Neutrophil (primary cell): ENCODE measurements around the gene CLINT1.

Source experiments
- H3K27ac ChIP-seq: fragments of 200-600 bp; sonication (generic); 2 replicates; pipeline ENCODE4 v1.5.1; 2016; ENCODE audit warnings: mild to moderate bottlenecking, moderate library complexity
- H3K27me3 ChIP-seq: fragments of 200-600 bp; sonication (generic); 2 replicates; pipeline ENCODE4 v1.6.0; 2016; ENCODE audit warnings: mild to moderate bottlenecking
- H3K36me3 ChIP-seq: fragments of 200-600 bp; sonication (generic); 2 replicates; pipeline ENCODE4 v1.5.1; 2017
- H3K4me1 ChIP-seq, 2 experiments: fragments of 200-600 bp in 1 of 2; sonication (generic) in 1 of 2; 1 replicate in 1 of 2; 2 replicates in 1 of 2; pipeline versions ENCODE4 v1.5.1 to v1.6.1; 2013 to 2016; ENCODE audit warnings: low read depth in 1 of 2, low read length in 1 of 2, mild to moderate bottlenecking in 1 of 2, moderate library complexity in 1 of 2; ENCODE audit not compliant: control insufficient read depth in 1 of 2, insufficient read depth in 1 of 2
- H3K4me3 ChIP-seq, 2 experiments: fragments of 200-600 bp in 1 of 2; sonication (generic) in 1 of 2; 1 replicate in 1 of 2; 2 replicates in 1 of 2; pipeline ENCODE4 v1.5.1; 2013 to 2016; ENCODE audit warnings: low read depth in 1 of 2, low read length in 1 of 2, mild to moderate bottlenecking in 1 of 2, moderate library complexity in 1 of 2
- H3K9me3 ChIP-seq: fragments of 200-600 bp; sonication (generic); 2 replicates; pipeline ENCODE4 v1.5.1; 2016
- TF ChIP-seq, protein P1 (sequence below): fragments of 200-600 bp; sonication (generic); IDR thresholded peaks from 2 replicates; pipeline ENCODE4 v1.5.1; 2016; ENCODE audit warnings: antibody characterized with exemption

CLINT1 gene

DNA sequence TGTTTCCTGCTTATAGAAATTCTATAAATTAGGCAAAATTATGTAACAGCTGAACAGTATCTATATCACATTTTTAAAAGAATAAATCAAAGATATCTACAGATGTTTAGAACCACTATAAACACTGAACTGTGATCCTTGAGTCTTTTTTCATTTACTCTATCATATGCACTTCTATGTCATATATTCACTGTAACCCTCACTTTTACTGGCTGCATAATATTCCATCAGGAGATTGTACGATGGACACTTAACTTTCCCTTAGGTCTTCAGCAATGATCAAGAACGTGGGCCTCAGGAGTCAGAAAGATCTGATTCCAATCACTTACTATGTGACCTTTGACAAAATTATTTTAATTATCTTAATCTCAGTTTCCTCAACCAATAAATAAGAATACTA, 41.0 kb downstream of the CLINT1 start:
- Histone ChIP-seq H3K36me3 (peaks cover 29% of the 10 kb centered on the region), H3K4me1 (peaks cover 8 to 22% of the 10 kb centered on the region in 2 experiments), H3K9me3 (no peaks in the 10 kb centered on the region), H3K27ac (no peak overlapping the region), H3K27me3 (no peaks in the 10 kb centered on the region), H3K4me3 (no peak overlapping the region)
- TF ChIP-seq, protein P1, sequence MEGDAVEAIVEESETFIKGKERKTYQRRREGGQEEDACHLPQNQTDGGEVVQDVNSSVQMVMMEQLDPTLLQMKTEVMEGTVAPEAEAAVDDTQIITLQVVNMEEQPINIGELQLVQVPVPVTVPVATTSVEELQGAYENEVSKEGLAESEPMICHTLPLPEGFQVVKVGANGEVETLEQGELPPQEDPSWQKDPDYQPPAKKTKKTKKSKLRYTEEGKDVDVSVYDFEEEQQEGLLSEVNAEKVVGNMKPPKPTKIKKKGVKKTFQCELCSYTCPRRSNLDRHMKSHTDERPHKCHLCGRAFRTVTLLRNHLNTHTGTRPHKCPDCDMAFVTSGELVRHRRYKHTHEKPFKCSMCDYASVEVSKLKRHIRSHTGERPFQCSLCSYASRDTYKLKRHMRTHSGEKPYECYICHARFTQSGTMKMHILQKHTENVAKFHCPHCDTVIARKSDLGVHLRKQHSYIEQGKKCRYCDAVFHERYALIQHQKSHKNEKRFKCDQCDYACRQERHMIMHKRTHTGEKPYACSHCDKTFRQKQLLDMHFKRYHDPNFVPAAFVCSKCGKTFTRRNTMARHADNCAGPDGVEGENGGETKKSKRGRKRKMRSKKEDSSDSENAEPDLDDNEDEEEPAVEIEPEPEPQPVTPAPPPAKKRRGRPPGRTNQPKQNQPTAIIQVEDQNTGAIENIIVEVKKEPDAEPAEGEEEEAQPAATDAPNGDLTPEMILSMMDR = no peak

DNA sequence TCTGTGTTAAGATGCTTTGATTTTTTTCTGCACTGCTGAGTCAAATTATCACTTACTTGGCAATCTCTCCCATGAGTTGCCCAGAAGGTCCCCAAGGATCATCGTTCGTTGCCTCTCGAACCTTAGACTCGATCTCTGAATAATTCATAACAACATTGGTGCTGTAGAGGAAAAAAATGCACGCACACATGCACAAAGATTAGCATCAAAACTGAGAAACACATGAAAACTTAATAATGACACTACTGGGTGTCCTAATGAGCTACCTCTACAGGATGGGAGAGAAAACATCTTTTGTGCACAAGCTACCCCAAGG, 41.6 kb downstream of the CLINT1 start:
- TF ChIP-seq, protein P1 = no peak
- Histone ChIP-seq H3K4me1 (peaks cover 8 to 22% of the 10 kb centered on the region in 2 experiments), H3K36me3 (peaks cover 34% of the 10 kb centered on the region), H3K9me3 (no peaks in the 10 kb centered on the region), H3K27ac (no peak overlapping the region), H3K27me3 (no peaks in the 10 kb centered on the region), H3K4me3 (no peak overlapping the region)

DNA sequence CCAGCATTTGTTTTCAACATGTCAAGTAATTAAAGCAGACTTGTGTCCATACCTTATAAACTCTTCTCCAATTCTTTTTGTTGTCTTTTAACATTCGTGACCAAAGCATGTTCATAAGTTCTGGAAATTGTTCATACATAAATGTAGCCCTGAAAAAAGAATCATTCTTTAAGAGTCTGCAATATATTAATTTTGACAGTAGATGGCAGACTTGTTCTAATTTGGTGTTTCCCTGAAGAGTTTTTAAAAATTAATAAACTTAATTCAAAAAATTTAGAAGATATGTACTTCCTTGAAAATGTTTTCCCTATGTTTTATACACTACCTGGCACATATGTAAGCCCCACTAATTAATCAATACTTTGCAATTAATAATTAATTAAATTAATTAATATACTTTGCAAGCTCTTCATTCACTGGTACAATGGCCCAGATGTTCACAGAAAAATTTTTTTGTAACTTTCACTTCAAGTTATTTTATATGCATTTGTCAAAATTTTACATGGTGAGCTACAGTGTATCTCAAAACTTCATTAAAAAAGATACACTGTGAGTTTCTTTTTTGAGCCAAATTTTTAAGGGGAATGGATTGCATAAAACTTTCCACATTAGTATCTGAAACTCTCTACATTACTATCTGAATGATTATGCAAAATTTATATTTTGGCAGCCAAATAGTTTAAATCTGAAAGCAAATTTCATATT, 42.1 kb downstream of the CLINT1 start:
- H3K27me3 ChIP-seq = no peaks in the 10 kb centered on the region
- TF ChIP-seq, protein P1 = peak; percentile 51
- H3K36me3 ChIP-seq = peaks cover 40% of the 10 kb centered on the region
- H3K4me1 ChIP-seq = peaks cover 8 to 21% of the 10 kb centered on the region in 2 experiments
- H3K9me3 ChIP-seq = no peaks in the 10 kb centered on the region
- no peak overlapping the region for H3K27ac ChIP-seq
- no peak overlapping the region for H3K4me3 ChIP-seq

DNA sequence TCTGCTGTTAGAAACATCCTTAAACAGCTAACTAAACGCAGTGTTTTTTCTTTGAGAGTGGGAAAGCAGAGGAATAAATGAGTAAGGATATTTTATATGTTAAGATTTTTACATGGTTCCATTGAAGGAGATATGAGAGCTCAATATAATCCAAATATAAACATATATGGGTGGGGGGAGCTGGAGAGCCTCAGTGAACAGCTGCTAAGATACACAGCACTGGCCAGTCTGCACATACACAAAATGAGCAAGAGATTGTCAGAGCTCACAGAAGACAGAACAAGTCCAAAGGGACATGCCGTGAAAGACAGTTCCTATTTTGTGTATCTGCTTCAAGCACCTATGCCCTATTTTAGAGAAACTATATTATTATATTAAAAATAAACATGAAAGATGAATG, 46.9 kb downstream of the CLINT1 start:
- H3K36me3 ChIP-seq = peaks cover 75% of the 10 kb centered on the region
- peaks cover 0 to 5% of the 10 kb centered on the region in 2 experiments for H3K4me1 ChIP-seq
- no peak overlapping the region for H3K4me3 ChIP-seq
- TF ChIP-seq, protein P1 = no peak
- no peaks in the 10 kb centered on the region for H3K9me3 ChIP-seq
- H3K27me3 ChIP-seq = no peaks in the 10 kb centered on the region
- no peak overlapping the region for H3K27ac ChIP-seq

DNA sequence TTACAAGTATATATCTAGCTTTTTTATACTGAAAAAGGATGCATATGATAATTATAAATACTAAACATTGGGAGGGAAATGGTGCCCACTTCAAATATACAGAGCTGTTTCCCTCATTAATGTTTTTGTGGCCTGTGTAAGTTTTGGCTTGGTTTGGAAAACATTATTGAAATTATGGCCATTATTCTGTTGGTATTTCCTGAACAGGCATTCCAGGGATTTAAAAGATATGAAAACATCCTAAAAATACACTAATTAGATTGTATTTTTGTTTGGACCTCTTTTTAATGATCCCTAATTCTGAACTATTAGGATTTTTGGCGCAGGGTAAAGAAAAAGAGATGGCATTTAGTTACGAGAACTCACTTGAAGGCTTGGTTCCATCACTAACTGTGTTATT, 50.9 kb downstream of the CLINT1 start:
- Histone ChIP-seq H3K36me3 (peaks cover 85% of the 10 kb centered on the region), H3K27me3 (no peaks in the 10 kb centered on the region), H3K9me3 (no peaks in the 10 kb centered on the region), H3K4me1 (no peaks in the 10 kb centered on the region), H3K4me3 (no peak overlapping the region), H3K27ac (no peak overlapping the region)
- TF ChIP-seq, protein P1 = no peak
